ENCODE results near the gene CELF6. TPM values are rescaled to one million over a fixed set of nuclear protein-coding genes. Genes with fewer than 3 reads are reported as not detected.
A peak's percentile ranks its signal among the peaks of the same experiment; 100 is the strongest.

The CELF6 gene
- total RNA-seq, 4 donors from 2014 or later, result 0.42 to 5.4 (median 2.9) TPM

DNA sequence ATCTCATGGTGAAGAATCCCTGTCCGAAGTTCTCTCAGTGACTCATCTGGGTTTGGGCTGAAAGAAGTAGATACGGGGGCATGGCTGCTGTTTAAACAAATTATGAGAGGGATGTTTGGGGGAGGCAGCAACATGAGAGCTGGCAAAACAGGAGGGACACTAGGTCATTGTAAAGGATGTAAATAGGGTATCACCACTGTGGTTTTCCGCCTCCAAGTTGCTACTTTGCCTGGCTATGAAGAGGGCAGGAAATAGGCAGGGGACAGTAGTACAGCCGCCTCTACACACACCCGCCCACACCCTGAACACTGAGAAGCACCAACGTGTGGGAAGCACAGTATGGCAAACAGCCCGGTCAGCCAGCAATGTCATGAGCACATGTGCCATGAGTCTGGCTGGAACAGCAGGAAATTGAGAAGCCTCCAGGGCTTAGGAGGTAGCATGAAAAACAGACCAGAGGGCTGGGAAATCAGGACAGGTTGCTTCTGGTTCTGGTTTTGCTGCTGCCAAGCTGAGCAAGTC, 38.8 kb upstream of the CELF6 start:
- Histone ChIP-seq H3K36me3 (peaks cover 0 to 50% of the 10 kb centered on the region in 2 donors), H3K9me3 (no peaks in the 10 kb centered on the region), H3K27me3 (no peaks in the 10 kb centered on the region), H3K4me1 (peaks cover 0 to 5% (median 0%) of the 10 kb centered on the region in 3 donors), H3K27ac (peak overlapping the region in 2 of 4 donors; percentile 24 to 29), H3K4me3 (no peak overlapping the region)
- 39 to 61% methylated on average over 7 of the region's 7 CpGs for WGBS, 2 donors (ENCODE audit: low coverage in 1 of 2)
- TF ChIP-seq POLR2AphosphoS5 (IDR thresholded peaks at IDR 0.05) (no peak), EP300 (IDR thresholded peaks at IDR 0.05) (no peak), CTCF (IDR thresholded peaks at IDR 0.05) (no peak), POLR2A (IDR thresholded peaks at IDR 0.05) (no peak)
- peak; percentile 78 for ATAC-seq

DNA sequence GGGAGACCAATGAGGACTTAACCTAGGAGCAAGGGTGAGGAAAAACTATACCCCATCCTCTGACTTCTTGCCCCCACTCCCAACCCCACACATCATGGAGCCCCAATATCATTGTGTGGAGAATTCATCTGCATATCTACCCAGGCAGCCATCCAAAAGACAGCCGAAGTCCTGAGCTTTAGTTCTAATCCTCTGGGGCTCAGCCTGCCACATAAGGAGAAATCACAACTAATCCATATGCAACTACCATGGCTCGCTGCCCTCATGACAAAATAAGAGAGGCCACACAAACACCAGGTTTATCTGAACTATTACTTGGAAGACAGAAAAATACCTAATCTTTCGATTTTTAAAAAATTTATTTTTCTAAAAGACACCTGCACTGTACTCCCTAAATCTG, 38.2 kb upstream of the CELF6 start:
- Histone ChIP-seq H3K4me3 (no peak overlapping the region), H3K4me1 (peaks cover 0 to 5% (median 0%) of the 10 kb centered on the region in 3 donors), H3K9me3 (no peaks in the 10 kb centered on the region), H3K27me3 (no peaks in the 10 kb centered on the region), H3K36me3 (peaks cover 0 to 51% of the 10 kb centered on the region in 2 donors), H3K27ac (no peak overlapping the region)
- TF ChIP-seq POLR2A (IDR thresholded peaks at IDR 0.05), result no peak
- TF ChIP-seq CTCF (IDR thresholded peaks at IDR 0.05), result no peak
- no peak for TF ChIP-seq POLR2AphosphoS5 (IDR thresholded peaks at IDR 0.05)
- ATAC-seq, result no peak
- WGBS, 2 donors (ENCODE audit: low coverage in 1 of 2), result 81 to 100% methylated on average over 2 to 3 of the region's 3 CpGs

DNA sequence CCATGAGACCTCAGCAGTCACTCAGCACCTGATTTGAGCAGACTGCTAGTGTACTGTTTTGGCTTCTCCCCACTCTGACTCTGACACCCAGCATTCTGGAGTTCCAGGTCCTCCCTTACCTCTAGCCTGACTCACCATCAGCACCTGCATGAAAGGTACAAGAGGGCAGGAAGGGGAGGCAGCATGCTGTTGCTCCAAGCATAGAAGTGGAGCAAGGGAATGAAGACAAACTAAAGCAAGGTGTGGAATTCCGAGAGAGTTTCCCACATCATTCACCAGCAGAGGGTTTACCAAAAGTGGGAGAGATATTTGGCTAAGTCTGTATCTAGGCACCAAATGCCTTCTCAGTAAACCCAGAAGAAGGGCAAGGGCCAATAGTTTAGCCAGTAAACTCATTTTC, 34.5 kb upstream of the CELF6 start:
- Histone ChIP-seq H3K9me3 (no peaks in the 10 kb centered on the region), H3K4me3 (no peak overlapping the region), H3K4me1 (peaks cover 0 to 5% (median 0%) of the 10 kb centered on the region in 3 donors), H3K27me3 (no peaks in the 10 kb centered on the region), H3K27ac (no peak overlapping the region), H3K36me3 (peaks cover 0 to 84% of the 10 kb centered on the region in 2 donors)
- no peak for TF ChIP-seq CTCF (IDR thresholded peaks at IDR 0.05)
- 85 to 100% methylated on average over 1 of the region's 1 CpG for WGBS, 2 donors (ENCODE audit: low coverage in 1 of 2)
- ATAC-seq, result no peak

DNA sequence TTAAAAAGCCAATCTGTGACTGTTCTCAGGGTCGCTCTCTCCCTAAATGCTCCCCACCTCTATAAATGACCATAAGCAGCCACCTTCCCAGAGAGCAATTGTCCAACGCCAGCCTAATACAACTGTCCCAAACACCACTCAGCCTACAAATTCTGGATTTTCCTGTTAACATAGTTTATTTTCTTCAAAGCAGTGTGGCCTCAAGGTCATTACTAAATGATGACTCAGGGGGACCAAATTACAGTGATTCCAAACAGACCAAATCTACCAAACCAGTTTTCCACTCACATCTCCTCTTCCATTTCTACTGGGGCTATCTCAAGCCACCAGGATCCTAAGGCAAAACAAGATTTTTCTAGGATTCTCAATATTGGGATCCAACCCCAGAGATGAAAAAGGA, 33.3 kb upstream of the CELF6 start:
- Histone ChIP-seq H3K27me3 (no peaks in the 10 kb centered on the region), H3K4me1 (no peaks in the 10 kb centered on the region), H3K36me3 (peaks cover 0 to 97% of the 10 kb centered on the region in 2 donors), H3K27ac (no peak overlapping the region), H3K4me3 (no peak overlapping the region), H3K9me3 (no peaks in the 10 kb centered on the region)
- no peak for ATAC-seq
- TF ChIP-seq POLR2AphosphoS5 (IDR thresholded peaks at IDR 0.05), result no peak
- no peak for TF ChIP-seq EP300 (IDR thresholded peaks at IDR 0.05)
- no peak for TF ChIP-seq POLR2A (IDR thresholded peaks at IDR 0.05)
- no peak for TF ChIP-seq CTCF (IDR thresholded peaks at IDR 0.05)
- WGBS, 2 donors (ENCODE audit: low coverage in 1 of 2), result 100% methylated on average over 1 to 2 of the region's 2 CpGs

DNA sequence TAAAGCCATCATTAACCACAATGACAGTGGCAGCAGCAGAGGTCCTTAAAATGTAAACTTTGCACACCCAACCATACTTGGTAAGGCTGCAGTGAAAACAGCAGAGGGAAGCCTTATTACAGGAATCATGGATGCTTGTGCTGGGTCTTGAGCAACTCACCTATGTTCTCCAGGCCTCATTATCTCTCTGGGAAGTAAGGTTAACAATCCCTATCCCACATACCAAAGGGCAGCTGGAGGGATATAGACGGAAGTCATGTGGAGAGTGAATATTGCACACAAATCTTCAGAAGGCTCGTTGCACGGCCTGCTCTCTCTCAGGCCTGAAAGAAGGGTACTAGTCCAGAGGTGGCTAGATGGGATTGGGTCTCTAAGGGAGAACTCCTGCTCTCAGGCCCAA, 25.8 kb upstream of the CELF6 start:
- Histone ChIP-seq H3K4me3 (no peak overlapping the region), H3K4me1 (no peaks in the 10 kb centered on the region), H3K9me3 (no peaks in the 10 kb centered on the region), H3K27me3 (no peaks in the 10 kb centered on the region), H3K36me3 (peaks cover 0 to 99% of the 10 kb centered on the region in 2 donors), H3K27ac (no peak overlapping the region)
- TF ChIP-seq EP300 (IDR thresholded peaks at IDR 0.05), result no peak
- no peak for TF ChIP-seq CTCF (IDR thresholded peaks at IDR 0.05)
- TF ChIP-seq POLR2AphosphoS5 (IDR thresholded peaks at IDR 0.05), result no peak
- TF ChIP-seq POLR2A (IDR thresholded peaks at IDR 0.05), result no peak
- no peak for ATAC-seq
- WGBS, 2 donors (ENCODE audit: low coverage in 1 of 2), result 83 to 88% methylated on average over 1 of the region's 3 CpGs

Measured in gastroesophageal sphincter (tissue), 4 donors.